Keratinocyte (primary cell): Measurements from ENCODE around the gene DCLRE1C.
"Not testable (repeated sequence)": the region's sequence is repeated elsewhere in the genome, so short reads cannot be mapped to it uniquely, and the experiment has no call there.

Source experiments
- EZH2 ChIP-seq: IDR thresholded peaks from one replicate; pipeline ENCODE4 v1.6.1; 2012; ENCODE audit warnings: inconsistent platforms, mild to moderate bottlenecking, low read length, moderate library complexity
- TF ChIP-seq, protein P1 (sequence below), 3 experiments: IDR thresholded peaks in 1 of 3; conservative IDR thresholded peaks in 1 of 3; optimal IDR thresholded peaks in 1 of 3; 2 replicates in 2 of 3; 3 replicates in 1 of 3; pipeline versions ENCODE3 to v1.5.1; 2011; ENCODE audit warnings: low read length in 3 of 3, mild to moderate bottlenecking in 3 of 3, moderate library complexity in 2 of 3, control low read depth in 1 of 3, inconsistent platforms in 1 of 3; ENCODE audit not compliant: insufficient read depth in 2 of 3; ENCODE audit errors: extremely low read depth in 1 of 3

DNA sequence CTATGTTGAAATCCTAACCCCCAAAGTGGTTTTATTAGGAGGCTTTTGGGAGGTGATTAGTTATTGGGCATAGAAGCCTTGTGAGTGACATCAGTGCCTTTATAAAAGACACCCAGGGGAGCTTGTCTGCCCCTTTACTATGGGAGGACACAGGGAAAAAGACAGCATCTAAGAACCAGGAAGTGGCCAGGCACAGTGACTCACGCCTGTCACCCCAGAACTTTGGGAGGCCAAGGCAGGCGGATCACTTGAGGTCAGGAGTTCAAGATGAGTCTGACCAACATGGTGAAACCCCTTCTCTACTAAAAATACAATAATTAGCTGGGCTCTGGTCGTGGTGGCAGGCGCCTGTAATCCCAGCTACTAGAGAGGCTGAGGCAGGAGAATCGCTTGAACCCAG is 14.9 kb downstream of the DCLRE1C start:
- TF ChIP-seq, protein P1, sequence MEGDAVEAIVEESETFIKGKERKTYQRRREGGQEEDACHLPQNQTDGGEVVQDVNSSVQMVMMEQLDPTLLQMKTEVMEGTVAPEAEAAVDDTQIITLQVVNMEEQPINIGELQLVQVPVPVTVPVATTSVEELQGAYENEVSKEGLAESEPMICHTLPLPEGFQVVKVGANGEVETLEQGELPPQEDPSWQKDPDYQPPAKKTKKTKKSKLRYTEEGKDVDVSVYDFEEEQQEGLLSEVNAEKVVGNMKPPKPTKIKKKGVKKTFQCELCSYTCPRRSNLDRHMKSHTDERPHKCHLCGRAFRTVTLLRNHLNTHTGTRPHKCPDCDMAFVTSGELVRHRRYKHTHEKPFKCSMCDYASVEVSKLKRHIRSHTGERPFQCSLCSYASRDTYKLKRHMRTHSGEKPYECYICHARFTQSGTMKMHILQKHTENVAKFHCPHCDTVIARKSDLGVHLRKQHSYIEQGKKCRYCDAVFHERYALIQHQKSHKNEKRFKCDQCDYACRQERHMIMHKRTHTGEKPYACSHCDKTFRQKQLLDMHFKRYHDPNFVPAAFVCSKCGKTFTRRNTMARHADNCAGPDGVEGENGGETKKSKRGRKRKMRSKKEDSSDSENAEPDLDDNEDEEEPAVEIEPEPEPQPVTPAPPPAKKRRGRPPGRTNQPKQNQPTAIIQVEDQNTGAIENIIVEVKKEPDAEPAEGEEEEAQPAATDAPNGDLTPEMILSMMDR (optimal IDR thresholded peaks at IDR 0.05 in 1 of 3, IDR thresholded peaks at IDR 0.05 in 1 of 3, conservative IDR thresholded peaks at IDR 0.05 in 1 of 3; ENCODE audit: extremely low read depth in 1 of 3, insufficient read depth in 2 of 3, low read length in 3 of 3), result not testable (repeated sequence)
- TF ChIP-seq EZH2, result not testable (repeated sequence)
